Sigmoid colon (tissue), 7 donors: ENCODE data around the gene CDHR2. TPM values are rescaled to one million over a fixed set of nuclear protein-coding genes. Genes with fewer than 3 reads are reported as not detected.

Source experiments
- DNase-seq: peaks from one replicate; pipeline ENCODE4 v3.0.0-alpha.2; 2019
- H3K27ac ChIP-seq, 4 donors: fragments of 200-600 bp; sonication (generic); one replicate each; pipeline ENCODE4 v1.5.1; 2016 to 2019; ENCODE audit warnings: mild to moderate bottlenecking in 1 of 4
- H3K27me3 ChIP-seq, 3 donors: fragments of 200-600 bp; sonication (generic); one replicate each; pipeline ENCODE4 v1.5.1; 2019; ENCODE audit warnings: mild to moderate bottlenecking in 1 of 3
- H3K36me3 ChIP-seq, 4 donors: fragments of 200-600 bp; sonication (generic); one replicate each; pipeline ENCODE4 v1.5.1; 2016 to 2019
- H3K4me1 ChIP-seq, 4 donors: fragments of 200-600 bp; sonication (generic); one replicate each; pipeline ENCODE4 v1.5.1; 2017 to 2019
- H3K4me3 ChIP-seq, 4 donors: fragments of 200-600 bp; sonication (generic); one replicate each; pipeline ENCODE4 v1.5.1; 2017 to 2019; ENCODE audit warnings: mild to moderate bottlenecking in 2 of 4, moderate library complexity in 1 of 4
- H3K9me3 ChIP-seq, 4 donors: fragments of 200-600 bp in 3 of 4; sonication (generic) in 3 of 4; one replicate each; pipeline versions ENCODE4 v1.5.1 to v1.6.1; 2013 to 2019
- CTCF ChIP-seq, 4 experiments: fragments of 450-650 bp in 3 of 4; fragments of 200-600 bp in 1 of 4; IDR thresholded peaks; one replicate each; pipeline ENCODE4 v1.5.1; 2016 to 2019; ENCODE audit warnings: antibody characterized with exemption in 4 of 4, mild to moderate bottlenecking in 3 of 4, moderate library complexity in 2 of 4
- EP300 ChIP-seq, 4 donors: sonication (generic); formaldehyde crosslinking; IDR thresholded peaks; one replicate each; pipeline ENCODE4 v1.6.1; 2017; ENCODE audit warnings: antibody characterized with exemption in 4 of 4
- POLR2A ChIP-seq, 2 donors: fragments of 450-650 bp; IDR thresholded peaks; one replicate each; pipeline ENCODE4 v1.6.1; 2016; ENCODE audit warnings: antibody characterized with exemption in 2 of 2, mild to moderate bottlenecking in 2 of 2, moderate library complexity in 2 of 2
- POLR2AphosphoS5 ChIP-seq, 4 donors: sonication (generic); formaldehyde crosslinking; IDR thresholded peaks; one replicate each; pipeline ENCODE4 v1.6.1; 2017; ENCODE audit warnings: antibody characterized with exemption in 4 of 4
- WGBS, 2 donors: extraction: QIAGEN DNeasy Blood & Tissue Kit; methylation state at CpG; one replicate each; pipeline ENCODE4 v1.1.7; 2013; 5-methylcytosine and 5-hydroxymethylcytosine counted together
- intact Hi-C: fragments of 100-400 bp; cut with DNase I; formaldehyde crosslinking; loops from one replicate; pipeline ENCODE4 v1.15.1; 2023
- polyA plus RNA-seq, 3 donors: library from polyadenylated mRNA; stranded (reverse); fragments of 200-250 nt; gene quantifications; one replicate each; pipeline ENCODE4 v1.2.3, GENCODE V29; 2013
- total RNA-seq, 4 donors: library from RNA; depleted of rRNA; stranded (reverse); fragments of >200 nt; gene quantifications; one replicate each; pipeline ENCODE4 v1.1.0, GENCODE V29; 2016
- donor health status: healthy with polysubstance abuse.
- donor health status: Bipolar disorder and iron deficiency.
- donor health status: healthy.

CDHR2 gene
- total and polyA plus RNA-seq, 7 donors: 0.71 to 57.9 (median 9.6) TPM; not detected in 2

DNA sequence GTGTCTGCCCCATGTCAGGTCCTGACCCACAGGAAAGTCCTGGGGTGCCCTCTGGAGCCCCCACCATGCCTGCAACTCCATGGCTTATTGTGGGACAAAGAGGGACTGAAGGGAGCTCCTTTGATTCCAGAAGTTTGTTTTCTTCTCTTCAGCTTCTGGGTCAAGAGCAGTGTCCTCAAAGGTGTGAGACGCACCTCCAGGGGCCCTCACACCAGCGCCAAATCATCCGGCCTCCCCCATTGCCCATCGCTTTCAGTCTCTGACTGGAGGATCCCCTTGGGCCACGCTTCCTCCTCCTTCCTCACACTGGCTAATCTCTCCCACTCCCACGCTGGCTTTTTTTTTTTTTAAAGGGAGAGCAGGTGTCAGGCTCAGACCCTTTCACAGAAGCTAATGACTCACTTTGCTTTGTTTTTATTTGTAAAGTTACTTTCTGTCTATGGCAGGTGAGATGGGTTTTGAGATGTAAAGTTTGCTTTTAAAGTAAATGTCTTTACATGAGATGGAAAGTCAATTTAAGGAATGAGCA lies 16.7 kb downstream of the CDHR2 start:
- H3K9me3 ChIP-seq: no peaks in the 10 kb centered on the region
- TF ChIP-seq EP300 (IDR thresholded peaks at IDR 0.05) (no peak), POLR2A (IDR thresholded peaks at IDR 0.05) (no peak), POLR2AphosphoS5 (IDR thresholded peaks at IDR 0.05) (no peak), CTCF (IDR thresholded peaks at IDR 0.05) (no peak)
- intact Hi-C loops: no loop called here
- peaks cover 0 to 29% (median 0%) of the 10 kb centered on the region in 3 donors for H3K27me3 ChIP-seq
- no peak overlapping the region for H3K27ac ChIP-seq
- no peaks in the 10 kb centered on the region for H3K36me3 ChIP-seq
- WGBS, 2 donors: 85 to 89% methylated on average over 6 of the region's 6 CpGs
- no peaks in the 10 kb centered on the region for H3K4me1 ChIP-seq
- no peak for DNase-seq
- no peak overlapping the region for H3K4me3 ChIP-seq

GRCh38 chr5:176568657-176569056 lies 19.5 kb downstream of the CDHR2 start:
- intact Hi-C loops: no loop called here
- Histone ChIP-seq H3K27ac (no peak overlapping the region), H3K4me3 (no peak overlapping the region), H3K36me3 (no peaks in the 10 kb centered on the region), H3K27me3 (peaks cover 0 to 21% (median 0%) of the 10 kb centered on the region in 3 donors), H3K4me1 (no peaks in the 10 kb centered on the region), H3K9me3 (no peaks in the 10 kb centered on the region)
- TF ChIP-seq POLR2AphosphoS5 (IDR thresholded peaks at IDR 0.05) (no peak), POLR2A (IDR thresholded peaks at IDR 0.05) (no peak), CTCF (IDR thresholded peaks at IDR 0.05) (no peak), EP300 (IDR thresholded peaks at IDR 0.05) (no peak)
- WGBS, 2 donors: 84 to 88% methylated on average over 18 of the region's 18 CpGs
- no peak for DNase-seq

DNA sequence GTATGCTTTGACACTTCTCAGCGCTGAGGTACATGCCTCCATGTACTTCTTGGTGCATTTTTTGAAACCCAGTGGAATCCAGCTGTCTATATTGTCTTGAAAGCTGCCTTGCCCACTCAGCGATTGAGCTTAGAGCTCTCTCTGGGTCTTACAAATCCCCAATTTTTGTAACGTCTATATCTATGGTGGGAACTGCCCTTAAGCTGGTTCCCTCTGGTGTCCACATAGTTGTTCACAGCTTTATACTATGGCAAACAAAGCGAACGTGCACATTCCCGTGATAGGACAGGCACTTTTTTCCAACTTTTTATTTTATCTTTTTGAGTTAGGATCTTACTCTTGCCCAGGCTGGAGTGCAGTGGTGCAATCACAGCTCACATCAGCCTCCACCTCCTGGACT lies 20.9 kb downstream of the CDHR2 start:
- peaks cover 0 to 23% (median 0%) of the 10 kb centered on the region in 3 donors for H3K27me3 ChIP-seq

DNA sequence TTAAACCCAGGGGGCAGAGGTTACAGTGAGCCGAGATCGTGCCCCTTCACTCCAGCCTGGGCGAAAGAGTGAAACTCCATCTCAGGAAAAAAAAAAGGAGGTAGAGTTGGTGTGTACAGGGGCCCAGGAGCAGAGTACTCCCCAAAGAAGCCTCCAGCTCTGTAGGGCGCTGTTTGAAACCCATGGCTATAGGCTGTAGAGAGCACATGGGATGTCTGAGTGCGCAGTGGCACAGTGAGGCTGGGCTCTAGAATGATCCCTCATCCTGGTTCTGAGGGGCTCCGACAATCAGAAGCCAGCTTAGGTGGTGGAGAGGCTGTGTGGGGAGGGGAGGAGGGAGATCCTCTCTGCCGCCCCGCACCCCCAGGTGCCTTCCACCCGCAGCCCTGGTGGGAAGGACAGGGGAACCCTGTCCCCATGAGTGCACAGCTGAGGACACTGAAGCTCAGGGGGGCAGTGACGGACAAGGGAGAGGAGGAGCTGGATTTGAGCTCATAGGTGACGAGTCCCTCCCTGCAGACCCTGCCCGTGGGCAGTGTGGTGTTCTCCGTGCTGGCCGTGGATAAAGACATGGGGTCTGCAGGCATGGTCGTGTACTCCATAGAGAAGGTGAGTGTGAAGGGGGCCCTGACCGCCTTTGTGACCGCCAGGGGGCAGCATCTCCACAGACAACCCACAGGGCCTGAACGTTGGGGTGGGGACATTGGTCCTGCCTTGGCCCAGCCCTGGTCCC lies 24.6 kb downstream of the CDHR2 start:
- Histone ChIP-seq H3K27me3 (peaks cover 0 to 17% (median 0%) of the 10 kb centered on the region in 3 donors), H3K4me1 (no peaks in the 10 kb centered on the region), H3K4me3 (no peak overlapping the region), H3K27ac (no peak overlapping the region), H3K9me3 (no peaks in the 10 kb centered on the region), H3K36me3 (no peaks in the 10 kb centered on the region)
- 45 to 50% methylated on average over 18 of the region's 18 CpGs for WGBS, 2 donors
- TF ChIP-seq CTCF (IDR thresholded peaks at IDR 0.05) (peak; percentile 24 to 76 (median 60)), POLR2AphosphoS5 (IDR thresholded peaks at IDR 0.05) (no peak)
- peak; percentile 73 for DNase-seq
- intact Hi-C loops: loop anchor here (10.0 kb wide), 2 partner anchors 71 to 159 kb away; partner anchors contain the start of genes CLTB and TSPAN17

More for the DNA sequence above, 20.9 kb downstream of the CDHR2 start:
- no peak overlapping the region for H3K4me3 ChIP-seq
- TF ChIP-seq CTCF (IDR thresholded peaks at IDR 0.05): no peak
- no peak for TF ChIP-seq EP300 (IDR thresholded peaks at IDR 0.05)
- TF ChIP-seq POLR2A (IDR thresholded peaks at IDR 0.05): no peak
- TF ChIP-seq POLR2AphosphoS5 (IDR thresholded peaks at IDR 0.05): no peak
- H3K27ac ChIP-seq: no peak overlapping the region
- intact Hi-C loops: loop anchor here (10.0 kb wide), 2 partner anchors 75 to 155 kb away; partner anchors contain the start of genes CLTB and TSPAN17
- H3K36me3 ChIP-seq: no peaks in the 10 kb centered on the region
- no peaks in the 10 kb centered on the region for H3K9me3 ChIP-seq
- 63 to 74% methylated on average over 6 of the region's 6 CpGs for WGBS, 2 donors
- no peak for DNase-seq
- H3K4me1 ChIP-seq: no peaks in the 10 kb centered on the region
